Peyer's patch (tissue), 4 donors: Measurements from ENCODE around the gene IGF1R. TPM values are rescaled to one million over a fixed set of nuclear protein-coding genes. Genes with fewer than 3 reads are reported as not detected.

Source experiments
- DNase-seq, 3 donors: peaks; one replicate each; pipeline ENCODE4 v3.0.0-alpha.2; 2017 to 2019
- H3K27ac ChIP-seq, 4 donors: fragments of 200-600 bp; sonication (generic); one replicate each; pipeline ENCODE4 v1.5.1; 2016 to 2019
- H3K27me3 ChIP-seq, 2 donors: fragments of 200-600 bp; sonication (generic); one replicate each; pipeline ENCODE4 v1.5.1; 2019
- H3K36me3 ChIP-seq, 3 donors: fragments of 200-600 bp; sonication (generic); one replicate each; pipeline ENCODE4 v1.5.1; 2016 to 2019
- H3K4me1 ChIP-seq, 4 donors: fragments of 200-600 bp; sonication (generic); one replicate each; pipeline ENCODE4 v1.5.1; 2016 to 2019
- H3K4me3 ChIP-seq, 4 donors: fragments of 200-600 bp; sonication (generic); 1 replicate in 3 of 4; 2 replicates in 1 of 4; pipeline ENCODE4 v1.5.1; 2016 to 2019; ENCODE audit warnings: mild to moderate bottlenecking in 1 of 4
- H3K9me3 ChIP-seq, 4 donors: fragments of 200-600 bp; sonication (generic); one replicate each; pipeline ENCODE4 v1.5.1; 2016 to 2019; ENCODE audit warnings: mild to moderate bottlenecking in 1 of 4
- POLR2A ChIP-seq, 2 donors: fragments of 450-650 bp; IDR thresholded peaks; one replicate each; pipeline ENCODE4 v1.5.1; 2017; ENCODE audit warnings: antibody characterized with exemption in 2 of 2, mild to moderate bottlenecking in 2 of 2, moderate library complexity in 2 of 2
- total RNA-seq, 4 donors: library from RNA; depleted of rRNA; stranded (reverse); fragments of >200 nt; gene quantifications; one replicate each; pipeline ENCODE4 v1.1.0, GENCODE V29; 2016
- TF ChIP-seq, protein P1 (sequence below), 6 experiments: fragments of 450-650 bp in 4 of 6; fragments of 200-600 bp in 2 of 6; sonication (generic) in 1 of 6; IDR thresholded peaks; one replicate each; pipeline ENCODE4 v1.5.1; 2017 to 2019; ENCODE audit warnings: antibody characterized with exemption in 6 of 6, mild to moderate bottlenecking in 3 of 6, moderate library complexity in 1 of 6

IGF1R gene
- total RNA-seq, 4 donors from 2014 or later: 29.6 to 176 (median 88.1) TPM

DNA sequence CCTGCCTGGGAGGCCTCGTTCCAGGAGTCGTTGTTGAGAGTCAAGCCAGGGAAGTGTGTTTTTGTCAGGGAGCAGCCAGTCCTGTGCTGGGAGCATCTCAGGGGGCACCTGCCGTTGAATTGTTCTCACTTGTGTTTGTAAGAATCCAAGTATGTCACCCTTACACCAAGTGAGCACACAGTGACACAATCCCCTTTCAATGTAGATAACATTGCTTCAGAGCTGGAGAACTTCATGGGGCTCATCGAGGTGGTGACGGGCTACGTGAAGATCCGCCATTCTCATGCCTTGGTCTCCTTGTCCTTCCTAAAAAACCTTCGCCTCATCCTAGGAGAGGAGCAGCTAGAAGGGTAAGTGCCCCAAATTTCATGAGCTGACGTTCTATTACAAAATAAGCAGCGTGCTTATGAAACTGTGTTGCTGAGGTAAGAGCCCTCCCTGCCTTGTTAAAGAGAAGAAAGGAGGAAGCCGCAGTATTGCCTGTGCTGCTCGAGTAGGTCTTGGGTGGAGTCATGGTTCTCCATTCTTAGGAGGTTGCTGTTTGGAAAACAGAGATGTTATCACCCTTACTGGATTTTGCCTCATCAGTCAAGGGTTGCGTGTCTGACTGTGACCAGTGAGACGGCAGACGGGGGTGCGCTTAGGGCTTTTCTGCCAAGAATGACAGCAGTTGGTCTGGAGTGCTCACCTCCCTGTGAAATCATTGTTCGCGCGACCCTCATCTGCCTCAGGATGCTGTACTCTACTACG, 251.1 kb downstream of the IGF1R start:
- H3K4me1 ChIP-seq: no peaks in the 10 kb centered on the region
- H3K4me3 ChIP-seq: no peak overlapping the region
- no peak overlapping the region for H3K27ac ChIP-seq
- H3K27me3 ChIP-seq: no peaks in the 10 kb centered on the region
- TF ChIP-seq, protein P1, sequence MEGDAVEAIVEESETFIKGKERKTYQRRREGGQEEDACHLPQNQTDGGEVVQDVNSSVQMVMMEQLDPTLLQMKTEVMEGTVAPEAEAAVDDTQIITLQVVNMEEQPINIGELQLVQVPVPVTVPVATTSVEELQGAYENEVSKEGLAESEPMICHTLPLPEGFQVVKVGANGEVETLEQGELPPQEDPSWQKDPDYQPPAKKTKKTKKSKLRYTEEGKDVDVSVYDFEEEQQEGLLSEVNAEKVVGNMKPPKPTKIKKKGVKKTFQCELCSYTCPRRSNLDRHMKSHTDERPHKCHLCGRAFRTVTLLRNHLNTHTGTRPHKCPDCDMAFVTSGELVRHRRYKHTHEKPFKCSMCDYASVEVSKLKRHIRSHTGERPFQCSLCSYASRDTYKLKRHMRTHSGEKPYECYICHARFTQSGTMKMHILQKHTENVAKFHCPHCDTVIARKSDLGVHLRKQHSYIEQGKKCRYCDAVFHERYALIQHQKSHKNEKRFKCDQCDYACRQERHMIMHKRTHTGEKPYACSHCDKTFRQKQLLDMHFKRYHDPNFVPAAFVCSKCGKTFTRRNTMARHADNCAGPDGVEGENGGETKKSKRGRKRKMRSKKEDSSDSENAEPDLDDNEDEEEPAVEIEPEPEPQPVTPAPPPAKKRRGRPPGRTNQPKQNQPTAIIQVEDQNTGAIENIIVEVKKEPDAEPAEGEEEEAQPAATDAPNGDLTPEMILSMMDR (IDR thresholded peaks at IDR 0.05): no peak
- TF ChIP-seq POLR2A (IDR thresholded peaks at IDR 0.05): no peak
- H3K36me3 ChIP-seq: no peaks in the 10 kb centered on the region
- DNase-seq: no peak
- no peaks in the 10 kb centered on the region for H3K9me3 ChIP-seq

DNA sequence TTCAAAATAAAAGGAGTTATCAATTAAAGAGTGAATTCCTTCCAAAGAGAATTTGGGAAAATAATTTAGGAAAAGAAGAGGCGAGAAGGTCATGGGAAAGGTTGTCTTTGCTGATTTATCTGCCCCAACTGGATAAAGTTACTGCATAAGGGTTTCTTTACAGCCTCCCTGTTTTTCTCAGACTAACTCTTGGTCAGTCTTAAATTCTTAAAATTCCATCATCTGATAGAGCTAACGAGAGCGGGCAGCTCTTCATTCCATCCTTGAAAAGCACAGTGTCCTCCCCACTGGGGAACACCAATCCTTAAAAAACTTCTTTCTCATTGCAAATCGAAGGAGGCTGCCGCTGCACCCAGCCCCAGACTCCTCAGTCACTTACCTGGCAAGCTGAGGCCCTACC, 252.0 kb downstream of the IGF1R start:
- no peaks in the 10 kb centered on the region for H3K4me1 ChIP-seq
- no peak for DNase-seq
- TF ChIP-seq, protein P1 (IDR thresholded peaks at IDR 0.05): no peak
- no peak for TF ChIP-seq POLR2A (IDR thresholded peaks at IDR 0.05)
- no peak overlapping the region for H3K4me3 ChIP-seq
- no peaks in the 10 kb centered on the region for H3K27me3 ChIP-seq
- H3K36me3 ChIP-seq: no peaks in the 10 kb centered on the region
- H3K27ac ChIP-seq: no peak overlapping the region
- no peaks in the 10 kb centered on the region for H3K9me3 ChIP-seq

GRCh38 chr15:98901434-98902072, 253.2 kb downstream of the IGF1R start:
- Histone ChIP-seq H3K36me3 (no peaks in the 10 kb centered on the region), H3K4me3 (no peak overlapping the region), H3K27ac (no peak overlapping the region), H3K9me3 (no peaks in the 10 kb centered on the region), H3K27me3 (no peaks in the 10 kb centered on the region), H3K4me1 (no peaks in the 10 kb centered on the region)
- no peak for DNase-seq
- TF ChIP-seq, protein P1 (IDR thresholded peaks at IDR 0.05): no peak
- no peak for TF ChIP-seq POLR2A (IDR thresholded peaks at IDR 0.05)

DNA sequence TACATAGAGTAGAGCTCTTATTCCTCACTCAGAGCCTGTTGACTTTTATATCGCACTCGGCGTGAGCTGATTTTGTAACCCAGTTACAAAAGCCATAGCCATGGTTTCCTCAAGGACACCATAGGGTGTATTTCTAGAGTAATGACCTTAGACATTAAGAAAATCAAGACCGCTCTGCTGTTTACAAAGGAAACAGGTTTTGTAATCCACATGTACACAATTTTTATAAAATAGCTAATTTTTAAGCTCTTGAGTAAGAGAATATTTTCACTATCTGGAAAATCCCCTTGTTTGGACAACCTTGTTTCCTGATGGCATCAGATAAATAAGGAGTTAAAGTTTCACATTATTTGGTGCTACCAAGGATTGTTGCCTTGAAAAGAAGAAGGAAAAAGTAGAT, 254.6 kb downstream of the IGF1R start:
- H3K36me3 ChIP-seq: no peaks in the 10 kb centered on the region
- no peak overlapping the region for H3K4me3 ChIP-seq
- DNase-seq: no peak
- no peaks in the 10 kb centered on the region for H3K4me1 ChIP-seq
- H3K9me3 ChIP-seq: no peaks in the 10 kb centered on the region
- TF ChIP-seq POLR2A (IDR thresholded peaks at IDR 0.05): no peak
- TF ChIP-seq, protein P1 (IDR thresholded peaks at IDR 0.05): no peak
- no peak overlapping the region for H3K27ac ChIP-seq
- H3K27me3 ChIP-seq: no peaks in the 10 kb centered on the region

GRCh38 chr15:98903377-98904018, 255.2 kb downstream of the IGF1R start:
- Histone ChIP-seq H3K36me3 (no peaks in the 10 kb centered on the region), H3K9me3 (no peaks in the 10 kb centered on the region), H3K27me3 (no peaks in the 10 kb centered on the region), H3K27ac (no peak overlapping the region), H3K4me1 (no peaks in the 10 kb centered on the region), H3K4me3 (no peak overlapping the region)
- DNase-seq: no peak
- TF ChIP-seq POLR2A (IDR thresholded peaks at IDR 0.05): no peak
- TF ChIP-seq, protein P1 (IDR thresholded peaks at IDR 0.05): no peak
